Measurements from ENCODE around the gene GYPA.
"Not testable (repeated sequence)": the region's sequence is repeated elsewhere in the genome, so short reads cannot be mapped to it uniquely, and the experiment has no call there.

Gene GYPA

GRCh38 chr4:144139991-144140390, 527 bp downstream of the GYPA start:
- not testable (repeated sequence) for DNase-seq; H3K27ac Mint-ChIP-seq; ATAC-seq; H3K9me3 Mint-ChIP-seq; H3K4me3 Mint-ChIP-seq; H3K36me3 Mint-ChIP-seq (ENCODE audit: low read depth); H3K4me1 Mint-ChIP-seq; H3K27me3 Mint-ChIP-seq

GRCh38 chr4:144139547-144139946, 971 bp downstream of the GYPA start:
- H3K9me3 Mint-ChIP-seq; H3K36me3 Mint-ChIP-seq (ENCODE audit: low read depth); ATAC-seq; H3K27ac Mint-ChIP-seq; H3K4me1 Mint-ChIP-seq; DNase-seq; H3K4me3 Mint-ChIP-seq; H3K27me3 Mint-ChIP-seq: not testable (repeated sequence)

GRCh38 chr4:144138239-144138638, 2.3 kb downstream of the GYPA start:
- H3K4me1 Mint-ChIP-seq; H3K27ac Mint-ChIP-seq; ATAC-seq; H3K4me3 Mint-ChIP-seq; DNase-seq; H3K36me3 Mint-ChIP-seq (ENCODE audit: low read depth); H3K9me3 Mint-ChIP-seq; H3K27me3 Mint-ChIP-seq: not testable (repeated sequence)

- not testable (repeated sequence) for H3K36me3 Mint-ChIP-seq (ENCODE audit: low read depth); DNase-seq; H3K9me3 Mint-ChIP-seq; H3K27ac Mint-ChIP-seq; H3K4me3 Mint-ChIP-seq; H3K27me3 Mint-ChIP-seq; H3K4me1 Mint-ChIP-seq; ATAC-seq
Measured at GRCh38 chr4:144137137-144137931, 3.2 kb downstream of the GYPA start.

- H3K36me3 Mint-ChIP-seq (ENCODE audit: low read depth); H3K27ac Mint-ChIP-seq; H3K4me3 Mint-ChIP-seq; H3K4me1 Mint-ChIP-seq; ATAC-seq; H3K9me3 Mint-ChIP-seq; H3K27me3 Mint-ChIP-seq; DNase-seq: not testable (repeated sequence)
Measured at GRCh38 chr4:144136189-144136588, 4.3 kb downstream of the GYPA start.

GRCh38 chr4:144130167-144130566, 10.4 kb downstream of the GYPA start:
- H3K27me3 Mint-ChIP-seq; H3K9me3 Mint-ChIP-seq; H3K27ac Mint-ChIP-seq; H3K36me3 Mint-ChIP-seq (ENCODE audit: low read depth); H3K4me3 Mint-ChIP-seq; ATAC-seq; DNase-seq; H3K4me1 Mint-ChIP-seq: not testable (repeated sequence)

GRCh38 chr4:144129336-144129875, 11.1 kb downstream of the GYPA start:
- not testable (repeated sequence) for H3K4me3 Mint-ChIP-seq; H3K4me1 Mint-ChIP-seq; ATAC-seq; H3K36me3 Mint-ChIP-seq (ENCODE audit: low read depth); H3K27ac Mint-ChIP-seq; DNase-seq; H3K9me3 Mint-ChIP-seq; H3K27me3 Mint-ChIP-seq

- H3K4me1 Mint-ChIP-seq; H3K9me3 Mint-ChIP-seq; H3K36me3 Mint-ChIP-seq (ENCODE audit: low read depth); H3K27ac Mint-ChIP-seq; ATAC-seq; H3K27me3 Mint-ChIP-seq; DNase-seq; H3K4me3 Mint-ChIP-seq: not testable (repeated sequence)
Measured at GRCh38 chr4:144128709-144129320, 11.7 kb downstream of the GYPA start.

GRCh38 chr4:144125109-144125508, 15.4 kb downstream of the GYPA start:
- not testable (repeated sequence) for DNase-seq; H3K27me3 Mint-ChIP-seq; H3K9me3 Mint-ChIP-seq; H3K36me3 Mint-ChIP-seq (ENCODE audit: low read depth); ATAC-seq; H3K27ac Mint-ChIP-seq; H3K4me1 Mint-ChIP-seq; H3K4me3 Mint-ChIP-seq

GRCh38 chr4:144123982-144124635, 16.4 kb downstream of the GYPA start:
- not testable (repeated sequence) for H3K36me3 Mint-ChIP-seq (ENCODE audit: low read depth); H3K4me3 Mint-ChIP-seq; H3K27me3 Mint-ChIP-seq; DNase-seq; H3K9me3 Mint-ChIP-seq; ATAC-seq; H3K4me1 Mint-ChIP-seq; H3K27ac Mint-ChIP-seq

GRCh38 chr4:144123269-144123668, 17.2 kb downstream of the GYPA start:
- not testable (repeated sequence) for H3K27me3 Mint-ChIP-seq; H3K36me3 Mint-ChIP-seq (ENCODE audit: low read depth); H3K4me1 Mint-ChIP-seq; ATAC-seq; DNase-seq; H3K27ac Mint-ChIP-seq; H3K4me3 Mint-ChIP-seq; H3K9me3 Mint-ChIP-seq

GRCh38 chr4:144119752-144120151, 20.8 kb downstream of the GYPA start:
- H3K9me3 Mint-ChIP-seq; DNase-seq; H3K27me3 Mint-ChIP-seq; H3K36me3 Mint-ChIP-seq (ENCODE audit: low read depth); ATAC-seq; H3K4me1 Mint-ChIP-seq; H3K27ac Mint-ChIP-seq; H3K4me3 Mint-ChIP-seq: not testable (repeated sequence)

- H3K9me3 Mint-ChIP-seq, result no peaks in the 10 kb centered on the region
- no peak for DNase-seq
Measured at GRCh38 chr4:144115519-144115918, 25.0 kb downstream of the GYPA start.

GRCh38 chr4:144113546-144113945, 27.0 kb downstream of the GYPA start:
- H3K4me3 Mint-ChIP-seq, result no peak overlapping the region
- no peak for ATAC-seq
- DNase-seq, result no peak
- H3K27me3 Mint-ChIP-seq, result peaks cover 5% of the 10 kb centered on the region
- no peaks in the 10 kb centered on the region for H3K9me3 Mint-ChIP-seq
- H3K36me3 Mint-ChIP-seq (ENCODE audit: low read depth), result no peaks in the 10 kb centered on the region
- no peak overlapping the region for H3K27ac Mint-ChIP-seq
- no peaks in the 10 kb centered on the region for H3K4me1 Mint-ChIP-seq

More at GRCh38 chr4:144115519-144115918, 25.0 kb downstream of the GYPA start:
- Mint-ChIP-seq H3K4me1 (no peaks in the 10 kb centered on the region), H3K27ac (no peak overlapping the region), H3K27me3 (peaks cover 2% of the 10 kb centered on the region), H3K4me3 (no peak overlapping the region), H3K36me3 (ENCODE audit: low read depth) (no peaks in the 10 kb centered on the region)
- no peak for ATAC-seq

Measured in activated naive CD8-positive, alpha-beta T cell treated with anti-CD3 and anti-CD28 coated beads, Interleukin-2, amount 50 U/mL, for 24 hours (primary cell).